K562 treated with DMSO at 1 percent for 12 hours (cell line): Measurements from ENCODE around the gene DHODH. TPM values are rescaled to one million over a fixed set of nuclear protein-coding genes. Genes with fewer than 3 reads are reported as not detected.

Experiments used
- total RNA-seq: library from RNA; unstranded; fragments of 300-600 nt; gene quantifications from 2 replicates; pipeline ENCODE4 v1.2.3, GENCODE V29; 2022; ENCODE audit not compliant: insufficient read depth

The DHODH gene
- total RNA-seq, result 1.4 and 2.7 TPM in 2 replicates

GRCh38 chr16:72008424-72009216 is at the start of gene DHODH:
Gene DHODH (plus strand): TSS chr16:72008744. CDS start chr16:72008765, 21 bp downstream.

GRCh38 chr16:72054254-72054847 is 45.8 kb downstream of the DHODH start, which contains the start of gene HP:
Gene HP (plus strand): TSS chr16:72054505. CDS start chr16:72054653, 148 bp downstream.

Other genes starting within 250 kb of the DHODH start
- gene AP1G1, start 199.9 kb upstream of the DHODH start, total RNA-seq, result 8.8 and 45.6 TPM in 2 replicates
- 2.5 and 9.7 TPM in 2 replicates for gene ATXN1L, start 162.8 kb upstream of the DHODH start, total RNA-seq
- 16.1 and 17.2 TPM in 2 replicates for gene ZNF821, start 124.6 kb upstream of the DHODH start, total RNA-seq
- 92.5 and 164 TPM in 2 replicates for gene IST1, start 113.2 kb upstream of the DHODH start, total RNA-seq
- not detected in 2 replicates for gene PKD1L3, start 8.3 kb upstream of the DHODH start, total RNA-seq
- not detected in 2 replicates for gene HP, start 45.8 kb downstream of the DHODH start, total RNA-seq
- not detected in 2 replicates for gene HPR, start 54.5 kb downstream of the DHODH start, total RNA-seq
- 5.2 and 10.5 TPM in 2 replicates for gene TXNL4B, start 84.9 kb downstream of the DHODH start, total RNA-seq
- 38.2 and 59.0 TPM in 2 replicates for gene DHX38, start 85.1 kb downstream of the DHODH start, total RNA-seq
- 2.3 TPM in 1 of 2 replicates, not detected in the other for gene PMFBP1, start 163.4 kb downstream of the DHODH start, total RNA-seq